Ovary (tissue), 3 donors: ENCODE data around the gene EVI5.
"Not testable (repeated sequence)": the region's sequence is repeated elsewhere in the genome, so short reads cannot be mapped to it uniquely, and the experiment has no call there.

Source experiments
- CTCF ChIP-seq, 3 donors: fragments of 450-650 bp in 2 of 3; fragments of 200-600 bp in 1 of 3; IDR thresholded peaks; one replicate each; pipeline versions ENCODE4 v1.5.1 to v1.8.0; 2016 to 2022; ENCODE audit warnings: antibody characterized with exemption in 3 of 3, mild to moderate bottlenecking in 1 of 3
- POLR2A ChIP-seq: fragments of 450-650 bp; IDR thresholded peaks from one replicate; pipeline ENCODE4 v1.6.1; 2017; ENCODE audit warnings: antibody characterized with exemption, mild to moderate bottlenecking, moderate library complexity
- donor health status: DM: no; HTN: no; CAD: no.

GRCh38 chr1:92635203-92635602 is 149.7 kb downstream of the EVI5 start:
- TF ChIP-seq CTCF (IDR thresholded peaks at IDR 0.05); POLR2A: not testable (repeated sequence)
